NB4 (cell line): Measurements from ENCODE around the gene TANGO6.

Experiments used
- DNase-seq: peaks from one replicate; pipeline ENCODE4 v3.0.0; 2010; ENCODE audit warnings: low read depth
- H3K4me3 ChIP-seq: one replicate; pipeline ENCODE4 v1.5.1; 2011; ENCODE audit warnings: mild to moderate bottlenecking, low read depth, low read length, moderate library complexity
- CTCF ChIP-seq: IDR thresholded peaks from one replicate; pipeline ENCODE4 v1.5.1; 2012; ENCODE audit warnings: low read depth, low read length
- MYC ChIP-seq: IDR thresholded peaks from 2 replicates; pipeline ENCODE4 v1.6.1; 2011; ENCODE audit warnings: low read depth, low read length
- POLR2A ChIP-seq: IDR thresholded peaks from 2 replicates; pipeline ENCODE4 v1.6.1; 2011; ENCODE audit warnings: mild to moderate bottlenecking; ENCODE audit not compliant: insufficient read length; ENCODE audit errors: extremely low read depth
- TF ChIP-seq, protein P1 (sequence below): IDR thresholded peaks from 2 replicates; pipeline ENCODE4 v1.6.1; 2011; ENCODE audit warnings: low read depth, low read length

TANGO6 gene

DNA sequence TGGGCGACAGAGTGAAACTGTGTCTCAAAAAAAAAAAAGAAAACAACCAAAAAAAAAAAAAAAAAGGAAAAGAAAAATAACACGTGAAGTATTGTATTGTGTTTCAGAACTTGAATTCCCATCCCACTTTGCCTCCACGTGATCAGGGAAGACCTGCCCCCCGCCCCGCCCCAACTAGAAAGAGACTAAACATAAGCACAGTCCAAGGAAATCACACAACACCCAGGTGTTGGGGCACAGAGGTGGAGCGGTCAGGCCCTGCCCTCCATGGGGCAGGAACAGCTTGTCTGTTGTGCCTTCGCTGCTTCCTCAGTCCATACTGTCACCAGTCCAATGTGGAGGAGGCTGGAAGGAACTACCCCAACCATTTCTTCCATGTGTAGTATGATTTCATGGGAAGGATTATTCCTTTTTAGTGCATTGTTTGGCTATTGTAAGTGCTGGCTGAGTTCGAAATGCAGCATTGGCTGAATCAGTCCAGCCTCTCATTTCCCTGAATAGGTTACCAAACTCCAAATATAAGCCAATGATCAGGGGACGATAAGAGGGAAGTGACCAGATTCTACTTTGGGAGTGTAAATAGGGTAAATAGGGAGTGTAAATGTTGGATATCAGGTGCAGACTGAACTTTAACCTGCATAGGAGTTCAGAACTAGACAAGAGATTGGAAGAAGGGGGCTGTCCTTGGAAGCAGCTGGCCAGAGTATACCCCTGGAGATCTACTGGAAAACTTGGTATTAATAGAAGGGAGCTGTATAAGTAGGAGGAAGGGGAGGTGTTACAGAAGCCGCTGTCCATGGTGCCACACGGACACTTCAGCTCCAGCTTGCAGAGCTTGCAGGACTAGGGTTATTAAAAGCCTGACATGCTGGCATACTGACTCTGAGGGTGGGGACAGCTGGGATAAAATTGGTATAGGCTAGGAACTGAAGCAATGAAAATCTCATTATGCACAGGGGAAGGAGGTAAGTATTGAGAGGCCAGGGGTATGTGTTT is 50.7 kb downstream of the TANGO6 start:
- DNase-seq, result peak; percentile 54
- TF ChIP-seq MYC (no peak), POLR2A (no peak), CTCF (no peak)
- TF ChIP-seq, protein P1, sequence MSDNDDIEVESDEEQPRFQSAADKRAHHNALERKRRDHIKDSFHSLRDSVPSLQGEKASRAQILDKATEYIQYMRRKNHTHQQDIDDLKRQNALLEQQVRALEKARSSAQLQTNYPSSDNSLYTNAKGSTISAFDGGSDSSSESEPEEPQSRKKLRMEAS, result no peak
- no peak overlapping the region for H3K4me3 ChIP-seq

GRCh38 chr16:68894714-68895113 is 51.4 kb downstream of the TANGO6 start:
- no peak for DNase-seq
- TF ChIP-seq, protein P1, result no peak
- H3K4me3 ChIP-seq, result no peak overlapping the region

- DNase-seq, result no peak
- TF ChIP-seq MYC, result no peak
- TF ChIP-seq POLR2A, result no peak
- no peak for TF ChIP-seq CTCF
- TF ChIP-seq, protein P1, result no peak
- H3K4me3 ChIP-seq, result no peak overlapping the region
These were observed 54.7 kb downstream of the TANGO6 start for GRCh38 chr16:68898026-68898425.

- H3K4me3 ChIP-seq, result no peak overlapping the region
- DNase-seq, result no peak
- TF ChIP-seq, protein P1, result no peak
- TF ChIP-seq POLR2A (no peak), CTCF (no peak), MYC (no peak)
These were observed 56.7 kb downstream of the TANGO6 start for GRCh38 chr16:68900009-68900408.

GRCh38 chr16:68902003-68902968 is 59.0 kb downstream of the TANGO6 start:
- TF ChIP-seq CTCF, result peak; percentile 70
- no peak for TF ChIP-seq MYC
- peak; percentile 57 for DNase-seq
- H3K4me3 ChIP-seq, result no peak overlapping the region

- DNase-seq, result no peak
- H3K4me3 ChIP-seq, result no peak overlapping the region
- TF ChIP-seq CTCF (no peak), MYC (no peak), POLR2A (no peak)
- TF ChIP-seq, protein P1, result no peak
These were observed 59.6 kb downstream of the TANGO6 start for GRCh38 chr16:68902969-68903345.
